ENCODE results near the gene TPPP3.

- TF ChIP-seq CTCF (conservative IDR thresholded peaks at IDR 0.05; ENCODE audit: low read depth, low read length): no peak
- no peak for TF ChIP-seq EZH2 (IDR thresholded peaks at IDR 0.05; ENCODE audit: borderline replicate concordance, low read depth, low read length, poor library complexity, severe bottlenecking)
Measured at GRCh38 chr16:67419502-67419901, 26.2 kb upstream of the TPPP3 start.
